HEK293 (cell line): ENCODE data around the gene PITRM1.

ENCODE experiments used
- CTCF ChIA-PET: fragments of 350-600 bp; formaldehyde crosslinking; extraction: SDS; loops from one replicate; lab custom pipeline; 2021; ENCODE audit warnings: antibody characterized with exemption; lab: Yijun Ruan, JAX
- POLR2A ChIA-PET: fragments of 300-600 bp; formaldehyde crosslinking; extraction: SDS; loops from one replicate; lab custom pipeline; 2020; ENCODE audit warnings: antibody characterized with exemption, inconsistent platforms; lab: Yijun Ruan, JAX
- H3K27ac ChIP-seq: fragments of 200-500 bp; sonication (Bioruptor generic); 2 replicates; pipeline ENCODE4 v1.5.1; 2014; ENCODE audit warnings: low read depth, low read length, control low read depth, inconsistent platforms; ENCODE audit errors: extremely low read depth
- H3K36me3 ChIP-seq, 2 experiments: fragments of 200-500 bp in 1 of 2; sonication (Bioruptor generic) in 1 of 2; 1 replicate in 1 of 2; 2 replicates in 1 of 2; pipeline ENCODE4 v1.5.1; 2014 to 2017; ENCODE audit warnings: inconsistent platforms in 2 of 2, low read length in 2 of 2; ENCODE audit not compliant: control insufficient read depth in 2 of 2, insufficient read depth in 1 of 2
- H3K4me1 ChIP-seq: fragments of 200-500 bp; sonication (Bioruptor generic); 2 replicates; pipeline ENCODE4 v1.5.1; 2014; ENCODE audit warnings: mild to moderate bottlenecking, low read length, inconsistent platforms; ENCODE audit not compliant: control insufficient read depth, insufficient read depth
- H3K4me3 ChIP-seq: 2 replicates; pipeline ENCODE4 v1.5.1; 2011; ENCODE audit warnings: low read depth, mild to moderate bottlenecking, control low read depth, low read length, moderate library complexity
- H3K9me3 ChIP-seq: fragments of 200-500 bp; sonication (Bioruptor generic); 2 replicates; pipeline ENCODE4 v1.5.1; 2014; ENCODE audit warnings: low read depth, low read length, inconsistent platforms; ENCODE audit not compliant: control insufficient read depth, insufficient read depth
- FEZF1 ChIP-seq: fragments of 450-650 bp; formaldehyde crosslinking; IDR thresholded peaks from 2 replicates; pipeline ENCODE4 v1.5.1; 2016; ENCODE audit warnings: missing biosample characterization, missing genetic modification characterization
- GLI2 ChIP-seq: fragments of 450-650 bp; formaldehyde crosslinking; IDR thresholded peaks from 2 replicates; pipeline ENCODE4; 2017; ENCODE audit warnings: missing biosample characterization, missing genetic modification characterization, low read depth, borderline replicate concordance
- GLI4 ChIP-seq: fragments of 450-650 bp; formaldehyde crosslinking; IDR thresholded peaks from 2 replicates; pipeline ENCODE4 v1.5.1; 2016; ENCODE audit warnings: missing biosample characterization, missing genetic modification characterization
- KLF8 ChIP-seq: fragments of 450-650 bp; formaldehyde crosslinking; IDR thresholded peaks from 2 replicates; pipeline ENCODE4 v1.5.1; 2016; ENCODE audit warnings: missing biosample characterization, missing genetic modification characterization
- RBAK ChIP-seq: fragments of 450-650 bp; formaldehyde crosslinking; IDR thresholded peaks from 2 replicates; pipeline ENCODE4 v1.5.1; 2016; ENCODE audit warnings: missing biosample characterization, missing genetic modification characterization
- SP7 ChIP-seq: fragments of 450-650 bp; formaldehyde crosslinking; IDR thresholded peaks from 2 replicates; pipeline ENCODE4 v1.5.1; 2016; ENCODE audit warnings: missing biosample characterization, missing genetic modification characterization
- ZBTB8A ChIP-seq: fragments of 450-650 bp; formaldehyde crosslinking; IDR thresholded peaks from 2 replicates; pipeline ENCODE4 v1.5.1; 2016; ENCODE audit warnings: missing biosample characterization, missing genetic modification characterization
- ZNF10 ChIP-seq: fragments of 450-650 bp; formaldehyde crosslinking; IDR thresholded peaks from 2 replicates; pipeline ENCODE4 v1.5.1; 2017; ENCODE audit warnings: missing biosample characterization, missing genetic modification characterization
- ZNF140 ChIP-seq: fragments of 450-650 bp; formaldehyde crosslinking; IDR thresholded peaks from 2 replicates; pipeline ENCODE4 v1.5.1; 2016; ENCODE audit warnings: missing biosample characterization, missing genetic modification characterization
- ZNF335 ChIP-seq: fragments of 450-650 bp; formaldehyde crosslinking; conservative IDR thresholded peaks from 2 replicates; pipeline ENCODE4 v1.5.1; 2016; ENCODE audit warnings: missing biosample characterization, missing genetic modification characterization
- ZNF341 ChIP-seq: fragments of 450-650 bp; formaldehyde crosslinking; IDR thresholded peaks from 2 replicates; pipeline ENCODE4; 2016; ENCODE audit warnings: low read depth, missing biosample characterization, missing genetic modification characterization
- ZNF394 ChIP-seq: fragments of 450-650 bp; formaldehyde crosslinking; IDR thresholded peaks from 2 replicates; pipeline ENCODE4 v1.5.1; 2016; ENCODE audit warnings: missing biosample characterization, missing genetic modification characterization, mild to moderate bottlenecking, moderate library complexity, borderline replicate concordance
- ZNF423 ChIP-seq: fragments of 450-650 bp; formaldehyde crosslinking; IDR thresholded peaks from 2 replicates; pipeline ENCODE4 v1.5.1; 2016; ENCODE audit warnings: missing biosample characterization, missing genetic modification characterization
- ZNF48 ChIP-seq: fragments of 450-650 bp; formaldehyde crosslinking; IDR thresholded peaks from 2 replicates; pipeline ENCODE4 v1.5.1; 2016; ENCODE audit warnings: missing biosample characterization, missing genetic modification characterization
- ZNF548 ChIP-seq: fragments of 450-650 bp; formaldehyde crosslinking; IDR thresholded peaks from 2 replicates; pipeline ENCODE4 v1.5.1; 2016; ENCODE audit warnings: missing biosample characterization, missing genetic modification characterization
- ZNF549 ChIP-seq: fragments of 450-650 bp; IDR thresholded peaks from 2 replicates; pipeline ENCODE4 v1.5.1; 2018; ENCODE audit warnings: missing biosample characterization, missing genetic modification characterization, mild to moderate bottlenecking, inconsistent platforms, moderate library complexity
- ZNF560 ChIP-seq: fragments of 450-650 bp; formaldehyde crosslinking; IDR thresholded peaks from 2 replicates; pipeline ENCODE4 v1.5.1; 2017; ENCODE audit warnings: missing biosample characterization, missing genetic modification characterization, borderline replicate concordance
- ZNF596 ChIP-seq: fragments of 450-650 bp; IDR thresholded peaks from 2 replicates; pipeline ENCODE4 v1.5.0; 2018; ENCODE audit warnings: missing biosample characterization, mild to moderate bottlenecking, missing genetic modification characterization, moderate library complexity
- ZNF658 ChIP-seq: fragments of 450-650 bp; formaldehyde crosslinking; IDR thresholded peaks from 2 replicates; pipeline ENCODE4; 2016; ENCODE audit warnings: missing biosample characterization, missing genetic modification characterization
- ZNF707 ChIP-seq: fragments of 450-650 bp; formaldehyde crosslinking; IDR thresholded peaks from 2 replicates; pipeline ENCODE4 v1.5.1; 2016; ENCODE audit warnings: missing biosample characterization, missing genetic modification characterization
- ZSCAN23 ChIP-seq: fragments of 450-650 bp; formaldehyde crosslinking; IDR thresholded peaks from 2 replicates; pipeline ENCODE4 v1.5.1; 2016; ENCODE audit warnings: missing biosample characterization, missing genetic modification characterization
- TF ChIP-seq, protein P1 (sequence below): fragments of 450-650 bp; formaldehyde crosslinking; IDR thresholded peaks from 2 replicates; pipeline ENCODE4 v1.5.1; 2016; ENCODE audit warnings: missing biosample characterization, missing genetic modification characterization
- TF ChIP-seq, protein P2 (sequence below): fragments of 450-650 bp; formaldehyde crosslinking; IDR thresholded peaks from 2 replicates; pipeline ENCODE4 v1.5.1; 2017; ENCODE audit warnings: missing biosample characterization, mild to moderate bottlenecking, missing genetic modification characterization, moderate library complexity
- TF ChIP-seq, protein P3 (sequence below): fragments of 450-650 bp; formaldehyde crosslinking; IDR thresholded peaks from 2 replicates; pipeline ENCODE4 v1.5.1; 2016; ENCODE audit warnings: missing biosample characterization, missing genetic modification characterization
- TF ChIP-seq, protein P4 (sequence below): fragments of 450-650 bp; formaldehyde crosslinking; IDR thresholded peaks from 2 replicates; pipeline ENCODE4 v1.5.1; 2016; ENCODE audit warnings: missing biosample characterization, missing genetic modification characterization

The PITRM1 gene

DNA sequence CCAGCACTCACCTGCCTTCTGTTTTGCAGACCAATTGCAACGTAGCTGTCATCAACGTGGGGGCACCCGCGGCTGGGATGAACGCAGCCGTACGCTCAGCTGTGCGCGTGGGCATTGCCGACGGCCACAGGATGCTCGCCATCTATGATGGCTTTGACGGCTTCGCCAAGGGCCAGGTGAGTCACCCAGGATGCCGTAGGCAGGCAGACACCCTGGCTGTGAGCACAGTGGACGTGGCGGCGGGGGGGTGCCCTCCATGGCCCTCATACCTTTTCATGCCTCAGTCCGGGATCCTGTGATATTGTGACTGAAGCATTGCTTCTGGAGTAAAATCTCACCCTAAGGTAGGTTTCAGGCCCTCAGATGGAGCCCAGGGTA is 59.2 kb downstream of the PITRM1 start:
- Histone ChIP-seq H3K9me3 (no peaks in the 10 kb centered on the region), H3K36me3 (peaks cover 24 to 90% of the 10 kb centered on the region in 2 experiments), H3K4me1 (no peaks in the 10 kb centered on the region), H3K27ac (no peak overlapping the region), H3K4me3 (no peak overlapping the region)
- ChIA-PET CTCF (interaction anchor here (0.7 kb wide), 3 partner anchors 11 to 1653 kb away, joined by 3 read pairs; no protein-coding TSS in a partner anchor), POLR2A (no interaction called here)
- TF ChIP-seq GLI2 (tag by site-specific recombination) (no peak), ZNF394 (tag by site-specific recombination) (no peak), FEZF1 (tag by site-specific recombination) (no peak), ZNF423 (tag by site-specific recombination) (no peak), ZNF48 (tag by site-specific recombination) (no peak)
- TF ChIP-seq, protein P1, sequence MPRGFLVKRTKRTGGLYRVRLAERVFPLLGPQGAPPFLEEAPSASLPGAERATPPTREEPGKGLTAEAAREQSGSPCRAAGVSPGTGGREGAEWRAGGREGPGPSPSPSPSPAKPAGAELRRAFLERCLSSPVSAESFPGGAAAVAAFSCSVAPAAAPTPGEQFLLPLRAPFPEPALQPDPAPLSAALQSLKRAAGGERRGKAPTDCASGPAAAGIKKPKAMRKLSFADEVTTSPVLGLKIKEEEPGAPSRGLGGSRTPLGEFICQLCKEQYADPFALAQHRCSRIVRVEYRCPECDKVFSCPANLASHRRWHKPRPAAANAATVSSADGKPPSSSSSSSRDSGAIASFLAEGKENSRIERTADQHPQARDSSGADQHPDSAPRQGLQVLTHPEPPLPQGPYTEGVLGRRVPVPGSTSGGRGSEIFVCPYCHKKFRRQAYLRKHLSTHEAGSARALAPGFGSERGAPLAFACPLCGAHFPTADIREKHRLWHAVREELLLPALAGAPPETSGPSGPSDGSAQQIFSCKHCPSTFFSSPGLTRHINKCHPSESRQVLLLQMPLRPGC: no peak
- TF ChIP-seq, all 188 proteins: peak for 0

DNA sequence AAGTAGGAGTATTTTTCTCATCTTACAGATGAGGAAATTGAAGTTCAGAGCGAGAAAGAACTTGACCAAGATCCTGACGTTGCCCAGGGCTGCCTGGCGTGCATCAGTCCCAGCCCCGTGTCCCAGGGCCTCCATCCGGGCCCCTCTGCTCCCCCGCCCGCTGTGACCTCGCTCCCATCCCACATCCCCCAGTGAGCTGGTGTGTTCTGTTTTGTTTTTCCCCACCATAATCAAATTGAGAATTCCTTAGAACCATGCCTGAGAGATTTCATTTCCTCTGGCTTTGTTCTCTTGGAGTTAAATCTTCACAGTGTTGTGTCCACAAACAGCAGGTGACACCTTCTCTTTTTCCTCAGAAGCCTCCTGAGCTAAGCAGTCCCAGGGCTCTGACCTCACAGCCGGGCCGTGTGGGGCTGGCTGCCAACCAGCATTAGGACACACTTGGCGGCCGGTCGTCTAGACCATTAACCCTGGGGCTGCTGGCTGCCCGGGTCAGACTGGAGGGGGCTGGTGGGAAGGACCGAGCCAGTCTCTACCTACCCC is 60.9 kb downstream of the PITRM1 start:
- Histone ChIP-seq H3K4me3 (no peak overlapping the region), H3K36me3 (peaks cover 19 to 91% of the 10 kb centered on the region in 2 experiments)
- CTCF ChIA-PET: no interaction called here
- TF ChIP-seq GLI4 (tag by site-specific recombination): no peak
- TF ChIP-seq ZNF549 (tag by site-specific recombination): no peak
- TF ChIP-seq, protein P2, sequence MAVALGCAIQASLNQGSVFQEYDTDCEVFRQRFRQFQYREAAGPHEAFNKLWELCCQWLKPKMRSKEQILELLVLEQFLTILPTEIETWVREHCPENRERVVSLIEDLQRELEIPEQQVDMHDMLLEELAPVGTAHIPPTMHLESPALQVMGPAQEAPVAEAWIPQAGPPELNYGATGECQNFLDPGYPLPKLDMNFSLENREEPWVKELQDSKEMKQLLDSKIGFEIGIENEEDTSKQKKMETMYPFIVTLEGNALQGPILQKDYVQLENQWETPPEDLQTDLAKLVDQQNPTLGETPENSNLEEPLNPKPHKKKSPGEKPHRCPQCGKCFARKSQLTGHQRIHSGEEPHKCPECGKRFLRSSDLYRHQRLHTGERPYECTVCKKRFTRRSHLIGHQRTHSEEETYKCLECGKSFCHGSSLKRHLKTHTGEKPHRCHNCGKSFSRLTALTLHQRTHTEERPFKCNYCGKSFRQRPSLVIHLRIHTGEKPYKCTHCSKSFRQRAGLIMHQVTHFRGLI (tag by site-specific recombination): no peak
- TF ChIP-seq ZNF335 (tag by site-specific recombination): no peak
- no peak for TF ChIP-seq ZNF341 (tag by site-specific recombination)
- TF ChIP-seq ZNF140 (tag by site-specific recombination): no peak
- TF ChIP-seq ZNF548: no peak
- TF ChIP-seq ZSCAN23 (tag by site-specific recombination): no peak
- TF ChIP-seq, protein P3, sequence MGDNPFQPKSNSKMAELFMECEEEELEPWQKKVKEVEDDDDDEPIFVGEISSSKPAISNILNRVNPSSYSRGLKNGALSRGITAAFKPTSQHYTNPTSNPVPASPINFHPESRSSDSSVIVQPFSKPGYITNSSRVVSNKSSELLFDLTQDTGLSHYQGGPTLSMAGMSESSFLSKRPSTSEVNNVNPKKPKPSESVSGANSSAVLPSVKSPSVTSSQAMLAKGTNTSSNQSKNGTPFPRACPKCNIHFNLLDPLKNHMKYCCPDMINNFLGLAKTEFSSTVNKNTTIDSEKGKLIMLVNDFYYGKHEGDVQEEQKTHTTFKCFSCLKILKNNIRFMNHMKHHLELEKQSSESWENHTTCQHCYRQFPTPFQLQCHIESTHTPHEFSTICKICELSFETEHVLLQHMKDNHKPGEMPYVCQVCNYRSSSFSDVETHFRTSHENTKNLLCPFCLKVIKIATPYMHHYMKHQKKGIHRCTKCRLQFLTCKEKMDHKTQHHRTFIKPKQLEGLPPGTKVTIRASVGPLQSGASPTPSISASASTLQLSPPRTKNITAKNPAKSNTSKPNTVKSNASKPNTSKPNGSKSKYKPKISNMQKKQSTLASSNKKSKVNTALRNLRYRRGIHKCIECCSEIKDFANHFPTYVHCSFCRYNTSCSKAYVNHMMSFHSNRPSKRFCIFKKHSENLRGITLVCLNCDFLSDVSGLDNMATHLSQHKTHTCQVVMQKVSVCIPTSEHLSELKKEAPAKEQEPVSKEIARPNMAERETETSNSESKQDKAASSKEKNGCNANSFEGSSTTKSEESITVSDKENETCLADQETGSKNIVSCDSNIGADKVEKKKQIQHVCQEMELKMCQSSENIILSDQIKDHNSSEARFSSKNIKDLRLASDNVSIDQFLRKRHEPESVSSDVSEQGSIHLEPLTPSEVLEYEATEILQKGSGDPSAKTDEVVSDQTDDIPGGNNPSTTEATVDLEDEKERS: no peak
- no peak for TF ChIP-seq SP7 (tag by site-specific recombination)
- no peak for TF ChIP-seq ZNF596 (tag by site-specific recombination)
- TF ChIP-seq, protein P4, sequence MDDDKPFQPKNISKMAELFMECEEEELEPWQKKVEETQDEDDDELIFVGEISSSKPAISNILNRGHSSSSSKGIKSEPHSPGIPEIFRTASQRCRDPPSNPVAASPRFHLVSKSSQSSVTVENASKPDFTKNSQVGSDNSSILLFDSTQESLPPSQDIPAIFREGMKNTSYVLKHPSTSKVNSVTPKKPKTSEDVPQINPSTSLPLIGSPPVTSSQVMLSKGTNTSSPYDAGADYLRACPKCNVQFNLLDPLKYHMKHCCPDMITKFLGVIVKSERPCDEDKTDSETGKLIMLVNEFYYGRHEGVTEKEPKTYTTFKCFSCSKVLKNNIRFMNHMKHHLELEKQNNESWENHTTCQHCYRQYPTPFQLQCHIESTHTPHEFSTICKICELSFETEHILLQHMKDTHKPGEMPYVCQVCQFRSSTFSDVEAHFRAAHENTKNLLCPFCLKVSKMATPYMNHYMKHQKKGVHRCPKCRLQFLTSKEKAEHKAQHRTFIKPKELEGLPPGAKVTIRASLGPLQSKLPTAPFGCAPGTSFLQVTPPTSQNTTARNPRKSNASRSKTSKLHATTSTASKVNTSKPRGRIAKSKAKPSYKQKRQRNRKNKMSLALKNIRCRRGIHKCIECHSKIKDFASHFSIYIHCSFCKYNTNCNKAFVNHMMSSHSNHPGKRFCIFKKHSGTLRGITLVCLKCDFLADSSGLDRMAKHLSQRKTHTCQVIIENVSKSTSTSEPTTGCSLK (tag by site-specific recombination): no peak
- TF ChIP-seq RBAK (tag by site-specific recombination): no peak
- TF ChIP-seq ZBTB8A: no peak
- no peak for TF ChIP-seq KLF8 (tag by site-specific recombination)
- no peak for TF ChIP-seq ZNF10 (tag by site-specific recombination)
- no peak for TF ChIP-seq ZNF658
- no peak for TF ChIP-seq ZNF560 (tag by site-specific recombination)
- TF ChIP-seq ZNF707 (tag by site-specific recombination): no peak
- TF ChIP-seq, all 188 proteins: peak for 0
- POLR2A ChIA-PET: no interaction called here
- H3K9me3 ChIP-seq: no peaks in the 10 kb centered on the region
- H3K27ac ChIP-seq: no peak overlapping the region
- no peaks in the 10 kb centered on the region for H3K4me1 ChIP-seq
